IMR-90 (cell line): ENCODE measurements around the gene PPM1D. TPM values are rescaled to one million over a fixed set of nuclear protein-coding genes. Genes with fewer than 3 reads are reported as not detected.

Source experiments
- ATAC-seq: fragments of 200-7000 bp; cut with Tn5 transposase; 2 replicates; pipeline ENCODE4 v1.9.1; 2020; ENCODE audit warnings: low read depth, mild to moderate bottlenecking, moderate library complexity
- BruUV-seq: library from RNA; stranded (reverse); fragments of 400-500 nt; replicated peaks from 2 replicates; lab custom pipeline; 2021; lab: Mats Ljungman, UMichigan
- CTCF ChIA-PET: fragments of 300-600 bp; formaldehyde crosslinking; extraction: SDS; loops from one replicate; lab custom pipeline; 2021; ENCODE audit warnings: antibody characterized with exemption; lab: Yijun Ruan, JAX
- POLR2A ChIA-PET: fragments of 300-600 bp; sonication (Branson Sonifier 250); formaldehyde crosslinking; loops from one replicate; lab custom pipeline; 2022; ENCODE audit warnings: antibody characterized with exemption; ENCODE audit not compliant: unreplicated experiment; lab: Charles Lee
- DNase-seq: peaks from one replicate; pipeline ENCODE4 v3.0.0; 2013
- H2AFZ ChIP-seq: replicated peaks from 2 replicates; pipeline ENCODE3; 2013; ENCODE audit warnings: low read length, mild to moderate bottlenecking; ENCODE audit not compliant: poor library complexity
- H2AK5ac ChIP-seq: 2 replicates; pipeline ENCODE4 v1.6.1; 2013; ENCODE audit warnings: low read depth, low read length, inconsistent platforms
- H2AK9ac ChIP-seq: replicated peaks from 2 replicates; pipeline ENCODE3; 2013; ENCODE audit warnings: mild to moderate bottlenecking, low read depth, low read length, moderate library complexity; ENCODE audit not compliant: poor library complexity
- H2BK120ac ChIP-seq: 2 replicates; pipeline ENCODE4 v1.6.1; 2013; ENCODE audit warnings: low read depth, low read length, inconsistent platforms
- H2BK15ac ChIP-seq: 3 replicates; pipeline ENCODE4 v1.6.1; 2013; ENCODE audit warnings: low read depth, low read length, inconsistent platforms
- H2BK20ac ChIP-seq: 2 replicates; pipeline ENCODE4 v1.6.1; 2013; ENCODE audit warnings: low read depth, mild to moderate bottlenecking, inconsistent platforms, low read length, moderate library complexity
- H2BK5ac ChIP-seq: 2 replicates; pipeline ENCODE4 v1.6.1; 2013; ENCODE audit warnings: mild to moderate bottlenecking, low read depth, low read length, inconsistent platforms; ENCODE audit not compliant: poor library complexity, severe bottlenecking
- H3K14ac ChIP-seq: replicated peaks from 2 replicates; pipeline ENCODE4 v1.6.1; 2013; ENCODE audit warnings: low read depth, low read length, inconsistent platforms
- H3K18ac ChIP-seq: 2 replicates; pipeline ENCODE4 v1.6.1; 2013; ENCODE audit warnings: low read depth, low read length, control low read depth
- H3K23ac ChIP-seq: 2 replicates; pipeline ENCODE4 v1.6.1; 2013; ENCODE audit warnings: low read depth, low read length, inconsistent platforms
- H3K27ac ChIP-seq: 2 replicates; pipeline ENCODE4 v1.5.1; 2013; ENCODE audit warnings: mild to moderate bottlenecking, control low read depth, low read length; ENCODE audit not compliant: insufficient read depth
- H3K27me3 ChIP-seq: 2 replicates; pipeline ENCODE4 v1.6.1; 2013; ENCODE audit warnings: low read length; ENCODE audit not compliant: control insufficient read depth, insufficient read depth
- H3K36me3 ChIP-seq: 2 replicates; pipeline ENCODE4 v1.6.1; 2013; ENCODE audit warnings: low read length, mixed read lengths; ENCODE audit not compliant: control insufficient read depth, insufficient read depth
- H3K4ac ChIP-seq: 2 replicates; pipeline ENCODE4 v1.6.1; 2013; ENCODE audit warnings: low read depth, low read length, inconsistent platforms
- H3K4me1 ChIP-seq: 2 replicates; pipeline ENCODE4 v1.6.1; 2013; ENCODE audit warnings: low read length, mixed read lengths; ENCODE audit not compliant: control insufficient read depth, insufficient read depth
- H3K4me2 ChIP-seq: 2 replicates; pipeline ENCODE4 v1.6.1; 2013; ENCODE audit warnings: low read depth, mild to moderate bottlenecking, control low read depth, low read length, moderate library complexity
- H3K4me3 ChIP-seq: 2 replicates; pipeline ENCODE4 v1.5.1; 2013; ENCODE audit warnings: low read depth, mild to moderate bottlenecking, control low read depth, low read length, moderate library complexity; ENCODE audit not compliant: insufficient read depth
- H3K56ac ChIP-seq: 2 replicates; pipeline ENCODE4 v1.6.1; 2013; ENCODE audit warnings: low read length, inconsistent platforms; ENCODE audit not compliant: insufficient read depth; ENCODE audit errors: extremely low read depth
- H3K79me1 ChIP-seq, 2 experiments: 2 replicates each; pipeline ENCODE4 v1.6.1; 2013; ENCODE audit warnings: low read length in 2 of 2, inconsistent platforms in 1 of 2, low read depth in 1 of 2
- H3K9ac ChIP-seq: 2 replicates; pipeline ENCODE4 v1.6.1; 2013; ENCODE audit warnings: low read depth, low read length, control low read depth
- H3K9me1 ChIP-seq: 2 replicates; pipeline ENCODE4 v1.6.1; 2013; ENCODE audit warnings: low read length, inconsistent platforms; ENCODE audit not compliant: insufficient read depth
- H3K9me3 ChIP-seq: 2 replicates; pipeline ENCODE4 v1.6.1; 2013; ENCODE audit warnings: low read length; ENCODE audit not compliant: control insufficient read depth, insufficient read depth
- H4K20me1 ChIP-seq: 2 replicates; pipeline ENCODE4 v1.6.1; 2013; ENCODE audit warnings: low read length, inconsistent platforms; ENCODE audit not compliant: insufficient read depth
- H4K5ac ChIP-seq: 2 replicates; pipeline ENCODE4 v1.6.1; 2013; ENCODE audit warnings: mild to moderate bottlenecking, low read depth, low read length, control low read depth
- H4K8ac ChIP-seq, 2 experiments: 2 replicates each; pipeline ENCODE4 v1.6.1; 2013; ENCODE audit warnings: low read depth in 2 of 2, low read length in 2 of 2, control low read depth in 1 of 2, inconsistent platforms in 1 of 2
- H4K91ac ChIP-seq: 2 replicates; pipeline ENCODE4 v1.6.1; 2013; ENCODE audit warnings: low read depth, low read length, inconsistent platforms; ENCODE audit not compliant: insufficient read depth
- CEBPB ChIP-seq: IDR thresholded peaks from 2 replicates; pipeline ENCODE4 v1.6.1; 2012; ENCODE audit warnings: low read depth, low read length, improper control_type of control experiment
- FOS ChIP-seq: fragments of 150-350 bp; IDR thresholded peaks from 2 replicates; pipeline ENCODE4 v1.6.1; 2016; ENCODE audit warnings: low read depth, low read length
- POLR2A ChIP-seq: IDR thresholded peaks from 2 replicates; pipeline ENCODE4 v1.6.1; 2012; ENCODE audit warnings: mild to moderate bottlenecking, low read depth, low read length
- RAD21 ChIP-seq: IDR thresholded peaks from 2 replicates; pipeline ENCODE4 v1.6.1; 2012; ENCODE audit warnings: low read length, improper control_type of control experiment
- WGBS, 2 experiments: methylation state at CpG; one replicate each; pipeline versions ENCODE4 v1.1.5 to v1.1.7; 2013; ENCODE audit warnings: missing lambda C conversion rate in 2 of 2; ENCODE audit not compliant: insufficient read length in 1 of 2; ENCODE audit errors: extremely low coverage in 2 of 2; 5-methylcytosine and 5-hydroxymethylcytosine counted together
- dilution Hi-C: fragments of 300-500 bp; cut with HindIII; formaldehyde crosslinking; loops from one replicate; pipeline ENCODE4 v1.14.3; 2018; ENCODE audit warnings: low sequenced_read_pairs; ENCODE audit not compliant: unreplicated experiment
- in situ Hi-C: fragments of 300-500 bp; cut with MboI; formaldehyde crosslinking; loops from 3 replicates; pipeline ENCODE4 v1.14.3; 2019; ENCODE audit warnings: low sequenced_read_pairs, inconsistent platforms, mixed read lengths
- intact Hi-C: fragments of 100-400 bp; cut with micrococcal nuclease; formaldehyde crosslinking; loops from 2 replicates; pipeline ENCODE4 v1.10.0; 2022
- polyA plus RNA-seq, 3 experiments: library from polyadenylated mRNA; depleted of rRNA; stranded (reverse); fragments of >200 nt; gene quantifications; 2 replicates each; pipeline ENCODE4 v1.2.3, GENCODE V29; 2012; ENCODE audit warnings: low replicate concordance in 1 of 3
- total RNA-seq: library from RNA; depleted of rRNA; stranded (reverse); fragments of >200 nt; gene quantifications from 2 replicates; pipeline ENCODE4 v1.2.3, GENCODE V29; 2012

The PPM1D gene
- total and polyA plus RNA-seq, 2 of the 4 experiments (the other 2 are of a cell fraction): 5.5 to 16.1 TPM

GRCh38 chr17:60579090-60579489 lies 20.9 kb upstream of the PPM1D start:
- ATAC-seq: no peak
- intact Hi-C loops: no loop called here
- no peak overlapping the region for H3K56ac ChIP-seq
- H2AFZ ChIP-seq: no peak overlapping the region
- WGBS, 2 experiments: no CpG with 5 or more reads among the region's 2 CpGs
- no peaks in the 10 kb centered on the region for H3K36me3 ChIP-seq
- no peak overlapping the region for H4K5ac ChIP-seq
- H3K4me2 ChIP-seq: no peak overlapping the region
- no peak overlapping the region for H3K4ac ChIP-seq
- no peak overlapping the region for H3K18ac ChIP-seq
- H3K23ac ChIP-seq: no peak overlapping the region
- H3K27me3 ChIP-seq: no peaks in the 10 kb centered on the region
- H3K9me3 ChIP-seq: no peaks in the 10 kb centered on the region
- H3K4me3 ChIP-seq: no peak overlapping the region
- H2BK15ac ChIP-seq: no peak overlapping the region
- no peak overlapping the region for H3K9ac ChIP-seq
- H4K91ac ChIP-seq: no peak overlapping the region
- TF ChIP-seq RAD21: no peak
- no peak for TF ChIP-seq POLR2A
- TF ChIP-seq CEBPB: peak; percentile 94
- TF ChIP-seq FOS: no peak
- H3K79me1 ChIP-seq: no peaks in the 10 kb centered on the region
- no peaks in the 10 kb centered on the region for H4K20me1 ChIP-seq
- peak; percentile 79 for DNase-seq
- H3K14ac ChIP-seq: no peak overlapping the region
- ChIA-PET POLR2A (no interaction called here), CTCF (interaction anchor here (1.5 kb wide), 1 partner anchor 102 kb away, joined by 3 read pairs; no protein-coding TSS in a partner anchor)
- BruUV-seq: no TSS peak
- H2BK20ac ChIP-seq: no peak overlapping the region
- H2BK120ac ChIP-seq: no peak overlapping the region
- H4K8ac ChIP-seq: no peak overlapping the region
- dilution Hi-C loops: no loop called here
- peaks cover 2% of the 10 kb centered on the region; the same call in 1 of the 2 replicates for H3K4me1 ChIP-seq
- no peak overlapping the region for H3K27ac ChIP-seq
- H2AK5ac ChIP-seq: no peak overlapping the region
- no peak overlapping the region for H2BK5ac ChIP-seq
- H3K9me1 ChIP-seq: no peaks in the 10 kb centered on the region; the same call in 1 of the 2 replicates
- in situ Hi-C loops: no loop called here
- H2AK9ac ChIP-seq: no peak overlapping the region
